ENCODE data around the gene LYZL1.

- no peak for TF ChIP-seq POLR2AphosphoS5 (IDR thresholded peaks at IDR 0.05; ENCODE audit: low read depth, low read length)
- no peak for TF ChIP-seq POLR2A (IDR thresholded peaks at IDR 0.05; ENCODE audit: low read depth, low read length)
Observed at GRCh38 chr10:29297678-29298077, 8.8 kb downstream of the LYZL1 start.
